Measurements from ENCODE around the gene CYYR1. TPM values are rescaled to one million over a fixed set of nuclear protein-coding genes. Genes with fewer than 3 reads are reported as not detected.

Gene CYYR1
- total RNA-seq, 1 experiment from 2014 or later: not detected

DNA sequence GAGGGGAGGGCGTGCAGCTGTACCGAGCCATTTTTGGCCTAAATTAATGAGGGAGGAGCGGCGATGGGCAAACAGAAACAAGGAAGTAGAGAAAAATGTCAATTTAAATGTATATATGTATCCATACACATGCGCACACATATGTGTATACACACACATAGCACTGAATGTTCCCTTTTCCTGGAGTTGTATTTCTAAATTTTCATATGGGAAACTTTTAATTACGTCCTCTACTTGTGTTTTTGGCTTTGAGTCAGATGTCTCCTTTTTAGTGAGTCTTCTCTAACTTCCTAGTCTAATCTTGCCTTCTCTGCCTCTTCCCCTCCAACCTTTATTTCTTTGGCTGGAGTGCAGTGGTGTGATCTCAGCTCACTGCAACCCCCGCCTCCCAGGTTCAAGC lies 15.4 kb upstream of the CYYR1 start:
- H3K27ac Mint-ChIP-seq (ENCODE audit: unreplicated experiment): no peak overlapping the region
- H3K9me3 ChIP-seq: no peaks in the 10 kb centered on the region
- no peaks in the 10 kb centered on the region for H3K36me3 ChIP-seq (ENCODE audit: control insufficient read depth, insufficient read depth, low read length)
- CTCF ChIA-PET: no interaction called here
- no peaks in the 10 kb centered on the region for H3K9me3 Mint-ChIP-seq (ENCODE audit: unreplicated experiment)
- POLR2A ChIA-PET: no interaction called here
- H3K27me3 Mint-ChIP-seq (ENCODE audit: insufficient read depth, unreplicated experiment): no peaks in the 10 kb centered on the region
- no TSS peak for BruUV-seq (replicated peaks)
- H3K4me1 ChIP-seq: no peaks in the 10 kb centered on the region
- no peaks in the 10 kb centered on the region for H3K27me3 ChIP-seq (replicated peaks; ENCODE audit: control insufficient read depth, insufficient read depth, low read length)
- intact Hi-C loops (cut with micrococcal nuclease; ENCODE audit: unreplicated experiment): no loop called here
- H3K4me1 Mint-ChIP-seq (ENCODE audit: low read depth, unreplicated experiment): no peaks in the 10 kb centered on the region
- TF ChIP-seq CTCF (IDR thresholded peaks at IDR 0.05; ENCODE audit: insufficient read depth in 1 of 2, low read depth in 1 of 2, low read length in 1 of 2, severe bottlenecking in 1 of 2, unreplicated experiment in 1 of 2): no peak
- no peak for DNase-seq
- no peak overlapping the region for H3K4me3 Mint-ChIP-seq (ENCODE audit: unreplicated experiment)
- H3K4me3 ChIP-seq (ENCODE audit: low read depth, low read length): no peak overlapping the region
- H3K36me3 Mint-ChIP-seq (ENCODE audit: insufficient read depth, unreplicated experiment): no peaks in the 10 kb centered on the region

GRCh38 chr21:26587736-26588201 lies 14.7 kb upstream of the CYYR1 start:
- no peak overlapping the region for H3K27ac Mint-ChIP-seq (ENCODE audit: unreplicated experiment)

DNA sequence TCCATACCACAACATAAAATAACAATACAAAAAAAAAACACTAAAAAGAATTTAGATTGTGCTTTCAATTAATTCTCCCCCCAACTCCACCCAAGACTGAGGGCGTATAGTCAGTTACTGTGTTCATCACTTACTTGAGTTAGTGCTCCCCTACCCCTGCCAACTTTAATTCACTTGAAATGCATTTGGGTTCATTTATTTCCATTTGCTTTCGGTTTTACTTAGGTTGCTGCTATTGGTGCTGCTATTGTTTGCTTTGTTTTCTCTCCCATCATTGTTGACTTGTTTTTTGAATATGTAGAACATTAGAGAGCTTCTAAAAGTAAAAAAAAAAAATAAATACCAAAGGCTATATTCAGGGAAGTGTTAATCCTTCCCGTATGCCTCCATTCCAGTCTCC lies 10.7 kb upstream of the CYYR1 start:
- DNase-seq: no peak
- Mint-ChIP-seq H3K36me3 (ENCODE audit: insufficient read depth, unreplicated experiment) (no peaks in the 10 kb centered on the region), H3K27ac (ENCODE audit: unreplicated experiment) (no peak overlapping the region), H3K9me3 (ENCODE audit: unreplicated experiment) (peaks cover 9% of the 10 kb centered on the region), H3K4me1 (ENCODE audit: low read depth, unreplicated experiment) (no peaks in the 10 kb centered on the region), H3K4me3 (ENCODE audit: unreplicated experiment) (no peak overlapping the region), H3K27me3 (ENCODE audit: insufficient read depth, unreplicated experiment) (no peaks in the 10 kb centered on the region)
- H3K27me3 ChIP-seq (replicated peaks; ENCODE audit: control insufficient read depth, insufficient read depth, low read length): no peaks in the 10 kb centered on the region
- no peaks in the 10 kb centered on the region for H3K4me1 ChIP-seq
- H3K36me3 ChIP-seq (ENCODE audit: control insufficient read depth, insufficient read depth, low read length): no peaks in the 10 kb centered on the region
- CTCF ChIA-PET: no interaction called here
- H3K9me3 ChIP-seq: peaks cover 4% of the 10 kb centered on the region; the same call in 1 of the 2 replicates
- POLR2A ChIA-PET: no interaction called here
- intact Hi-C loops (cut with micrococcal nuclease; ENCODE audit: unreplicated experiment): no loop called here
- BruUV-seq (replicated peaks): no TSS peak
- no peak for TF ChIP-seq CTCF (IDR thresholded peaks at IDR 0.05; ENCODE audit: insufficient read depth in 1 of 2, low read depth in 1 of 2, low read length in 1 of 2, severe bottlenecking in 1 of 2, unreplicated experiment in 1 of 2)
- H3K4me3 ChIP-seq (ENCODE audit: low read depth, low read length): no peak overlapping the region

More at GRCh38 chr21:26587736-26588201, 14.7 kb upstream of the CYYR1 start:
- CTCF ChIA-PET: no interaction called here
- intact Hi-C loops (cut with micrococcal nuclease; ENCODE audit: unreplicated experiment): no loop called here
- H3K36me3 Mint-ChIP-seq (ENCODE audit: insufficient read depth, unreplicated experiment): no peaks in the 10 kb centered on the region
- DNase-seq: no peak
- H3K27me3 Mint-ChIP-seq (ENCODE audit: insufficient read depth, unreplicated experiment): no peaks in the 10 kb centered on the region
- no peaks in the 10 kb centered on the region for H3K4me1 Mint-ChIP-seq (ENCODE audit: low read depth, unreplicated experiment)
- H3K9me3 Mint-ChIP-seq (ENCODE audit: unreplicated experiment): no peaks in the 10 kb centered on the region
- H3K27me3 ChIP-seq (replicated peaks; ENCODE audit: control insufficient read depth, insufficient read depth, low read length): no peaks in the 10 kb centered on the region
- POLR2A ChIA-PET: no interaction called here
- no peaks in the 10 kb centered on the region for H3K4me1 ChIP-seq
- H3K9me3 ChIP-seq: no peaks in the 10 kb centered on the region
- H3K36me3 ChIP-seq (ENCODE audit: control insufficient read depth, insufficient read depth, low read length): no peaks in the 10 kb centered on the region
- no peak for TF ChIP-seq CTCF (IDR thresholded peaks at IDR 0.05; ENCODE audit: insufficient read depth in 1 of 2, low read depth in 1 of 2, low read length in 1 of 2, severe bottlenecking in 1 of 2, unreplicated experiment in 1 of 2)
- H3K4me3 ChIP-seq (ENCODE audit: low read depth, low read length): no peak overlapping the region
- BruUV-seq (replicated peaks): no TSS peak
- H3K4me3 Mint-ChIP-seq (ENCODE audit: unreplicated experiment): no peak overlapping the region
